Measurements from ENCODE around the gene ZNF483.
"Not testable (repeated sequence)": the region's sequence is repeated elsewhere in the genome, so short reads cannot be mapped to it uniquely, and the experiment has no call there.

ZNF483 gene

GRCh38 chr9:111525056-111525977, at the start of gene ZNF483:
Gene ZNF483, plus strand, starts transcription at chr9:111525179. Its CDS starts 2,217 bp downstream, at chr9:111527396.
- in situ Hi-C loops (cut with HindIII; ENCODE audit: low pct_unique_long_range_greater_than_20kb, low sequenced_read_pairs) = no loop called here
- DNase-seq (ENCODE audit: low read depth in 1 of 2, low spot score in 1 of 2) = peak; percentile 83 to 91
- TF ChIP-seq JUND (IDR thresholded peaks at IDR 0.05; ENCODE audit: low read depth) = no peak

DNA sequence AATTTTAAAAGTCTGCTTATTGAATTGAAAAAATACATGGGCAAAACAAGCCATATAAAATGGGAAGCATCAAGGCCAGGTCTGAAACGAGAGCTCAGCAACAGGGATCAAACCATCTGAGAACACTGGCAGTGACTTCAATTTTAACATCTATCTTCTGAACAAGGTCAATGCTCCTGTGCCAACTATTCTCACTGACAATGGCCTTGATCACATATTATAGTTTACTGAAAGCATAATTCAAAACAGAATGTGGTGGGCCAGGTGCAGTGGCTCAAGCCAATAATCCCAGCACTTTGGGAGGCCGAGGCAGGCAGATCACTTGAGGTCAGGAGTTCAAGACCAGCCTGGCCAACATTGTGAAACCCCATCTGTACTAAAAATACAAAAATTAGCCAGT, 49.8 kb upstream of the ZNF483 start:
- in situ Hi-C loops (cut with HindIII; ENCODE audit: low pct_unique_long_range_greater_than_20kb, low sequenced_read_pairs) = no loop called here
- DNase-seq (ENCODE audit: low read depth in 1 of 2, low spot score in 1 of 2) = no peak
- TF ChIP-seq JUND (IDR thresholded peaks at IDR 0.05; ENCODE audit: low read depth) = no peak

- in situ Hi-C loops (cut with HindIII; ENCODE audit: low pct_unique_long_range_greater_than_20kb, low sequenced_read_pairs) = no loop called here
- TF ChIP-seq JUND (IDR thresholded peaks at IDR 0.05; ENCODE audit: low read depth) = no peak
Measured at GRCh38 chr9:111477677-111478076, 47.3 kb upstream of the ZNF483 start.

GRCh38 chr9:111481885-111482636, 42.9 kb upstream of the ZNF483 start:
- DNase-seq (ENCODE audit: low read depth in 1 of 2, low spot score in 1 of 2) = peak; percentile 43 to 78
- TF ChIP-seq JUND (IDR thresholded peaks at IDR 0.05; ENCODE audit: low read depth) = no peak
- in situ Hi-C loops (cut with HindIII; ENCODE audit: low pct_unique_long_range_greater_than_20kb, low sequenced_read_pairs) = no loop called here

More at GRCh38 chr9:111477677-111478076, 47.3 kb upstream of the ZNF483 start:
- DNase-seq (ENCODE audit: low read depth in 1 of 2, low spot score in 1 of 2) = no peak

GRCh38 chr9:111482694-111483438, 42.1 kb upstream of the ZNF483 start:
- DNase-seq (ENCODE audit: low read depth in 1 of 2, low spot score in 1 of 2) = peak; percentile 72 to 74
- TF ChIP-seq JUND (IDR thresholded peaks at IDR 0.05; ENCODE audit: low read depth) = no peak
- in situ Hi-C loops (cut with HindIII; ENCODE audit: low pct_unique_long_range_greater_than_20kb, low sequenced_read_pairs) = no loop called here

DNA sequence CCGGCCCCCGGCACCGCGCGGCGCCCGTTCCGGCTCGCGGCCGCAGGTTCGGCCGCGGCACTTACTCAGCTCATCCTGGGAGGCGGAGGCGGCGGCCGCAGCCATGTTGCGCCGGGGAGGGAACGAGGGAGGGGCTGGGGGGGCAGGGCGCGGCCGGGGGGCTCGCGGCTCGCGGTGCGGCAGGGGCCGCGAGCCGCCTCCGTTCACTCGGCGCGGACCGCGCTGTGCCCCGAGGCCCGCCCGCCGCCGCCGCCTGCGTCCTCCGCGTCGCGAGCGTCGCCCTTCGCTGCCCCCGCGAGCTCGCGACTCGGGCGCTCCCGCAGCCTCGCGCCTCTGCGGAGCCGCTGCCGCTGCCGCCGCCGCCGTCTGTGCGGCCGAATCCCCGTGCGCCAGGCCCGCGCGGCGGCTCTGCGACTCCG, 41.5 kb upstream of the ZNF483 start:
- in situ Hi-C loops (cut with HindIII; ENCODE audit: low pct_unique_long_range_greater_than_20kb, low sequenced_read_pairs) = no loop called here
- peak in 1 of 2 experiments; percentile 72 for DNase-seq (ENCODE audit: low read depth in 1 of 2, low spot score in 1 of 2)
- no peak for TF ChIP-seq JUND (IDR thresholded peaks at IDR 0.05; ENCODE audit: low read depth)

DNA sequence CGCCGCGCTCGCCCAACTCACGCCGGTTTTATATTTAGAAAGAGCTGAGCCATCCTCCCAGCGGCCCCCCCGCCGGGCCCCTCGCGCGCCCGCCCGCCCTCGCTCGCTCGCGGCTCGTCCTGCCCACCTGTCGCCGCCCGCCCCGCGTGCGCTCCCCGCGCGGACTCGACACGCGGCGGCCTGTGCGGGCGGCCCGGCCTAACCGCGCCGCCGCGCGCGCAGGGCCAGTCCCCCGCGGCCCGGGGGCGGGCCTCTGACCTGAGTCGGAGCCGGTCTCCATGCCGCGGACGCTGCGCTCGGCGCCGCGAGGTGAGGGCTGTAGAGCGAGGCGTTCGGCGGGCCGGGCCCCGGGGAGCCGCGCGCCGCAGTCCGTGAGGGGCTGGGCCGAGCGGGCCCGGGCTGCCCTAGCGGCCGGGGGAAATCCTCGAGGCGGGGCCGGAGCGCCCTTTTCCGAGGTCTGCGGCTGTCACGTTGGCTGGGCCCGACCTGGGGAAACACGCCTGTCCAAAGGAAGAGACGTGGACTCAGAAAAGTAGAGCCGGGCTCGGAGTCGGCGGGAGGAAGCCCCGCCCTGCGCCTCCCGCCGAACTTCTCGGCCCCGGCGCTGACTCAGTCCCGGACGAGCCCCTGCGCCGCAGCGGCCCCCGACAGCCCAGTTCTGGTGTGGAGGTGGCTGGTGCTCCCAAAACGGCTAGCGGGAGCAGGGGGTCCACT, 41.0 kb upstream of the ZNF483 start, which contains the start of gene ECPAS:
Gene ECPAS, minus strand, starts transcription at position 526 of the 714 bp plus-strand sequence. CDS start 11,465 bp downstream, outside the sequence.
- in situ Hi-C loops (cut with HindIII; ENCODE audit: low pct_unique_long_range_greater_than_20kb, low sequenced_read_pairs) = no loop called here
- DNase-seq (ENCODE audit: low read depth in 1 of 2, low spot score in 1 of 2) = peak; percentile 90 to 93
- TF ChIP-seq JUND (IDR thresholded peaks at IDR 0.05; ENCODE audit: low read depth) = no peak

- no peak for TF ChIP-seq JUND (IDR thresholded peaks at IDR 0.05; ENCODE audit: low read depth)
- DNase-seq (ENCODE audit: low read depth in 1 of 2, low spot score in 1 of 2) = no peak
- in situ Hi-C loops (cut with HindIII; ENCODE audit: low pct_unique_long_range_greater_than_20kb, low sequenced_read_pairs) = no loop called here
Measured at GRCh38 chr9:111484572-111484894, 40.4 kb upstream of the ZNF483 start.

GRCh38 chr9:111497196-111497595, 27.8 kb upstream of the ZNF483 start:
- DNase-seq (ENCODE audit: low read depth in 1 of 2, low spot score in 1 of 2); in situ Hi-C loops (cut with HindIII; ENCODE audit: low pct_unique_long_range_greater_than_20kb, low sequenced_read_pairs): not testable (repeated sequence)

DNA sequence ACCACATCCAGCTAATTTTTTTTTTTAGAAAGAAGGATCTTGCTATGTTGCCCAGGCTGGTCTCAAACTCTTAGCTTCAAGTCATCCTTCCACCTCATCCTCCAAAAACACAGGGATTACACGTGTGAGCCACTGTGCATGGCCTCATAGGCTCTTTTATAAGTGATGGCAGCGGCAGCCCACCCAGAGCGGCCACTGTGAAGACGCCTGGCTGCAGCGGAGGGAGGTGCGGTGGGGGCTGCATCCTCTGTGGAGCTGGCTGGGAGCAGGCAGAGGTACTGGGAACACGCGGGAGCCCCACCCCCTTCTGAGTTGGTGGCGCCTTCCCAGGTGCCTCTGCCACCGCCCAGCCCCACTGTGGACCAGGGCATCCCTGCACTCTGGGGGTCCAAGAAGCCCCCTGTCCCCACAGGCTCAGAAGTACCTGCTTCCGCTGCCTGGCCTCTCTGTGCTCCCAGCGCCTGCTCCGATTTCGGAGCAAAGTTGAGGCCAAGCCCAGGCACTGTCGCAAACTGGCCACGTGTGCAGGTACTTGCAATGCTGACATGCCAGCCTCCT, 23.9 kb upstream of the ZNF483 start:
- no peak for TF ChIP-seq JUND (IDR thresholded peaks at IDR 0.05; ENCODE audit: low read depth)
- in situ Hi-C loops (cut with HindIII; ENCODE audit: low pct_unique_long_range_greater_than_20kb, low sequenced_read_pairs) = no loop called here
- DNase-seq (ENCODE audit: low read depth in 1 of 2, low spot score in 1 of 2) = no peak

DNA sequence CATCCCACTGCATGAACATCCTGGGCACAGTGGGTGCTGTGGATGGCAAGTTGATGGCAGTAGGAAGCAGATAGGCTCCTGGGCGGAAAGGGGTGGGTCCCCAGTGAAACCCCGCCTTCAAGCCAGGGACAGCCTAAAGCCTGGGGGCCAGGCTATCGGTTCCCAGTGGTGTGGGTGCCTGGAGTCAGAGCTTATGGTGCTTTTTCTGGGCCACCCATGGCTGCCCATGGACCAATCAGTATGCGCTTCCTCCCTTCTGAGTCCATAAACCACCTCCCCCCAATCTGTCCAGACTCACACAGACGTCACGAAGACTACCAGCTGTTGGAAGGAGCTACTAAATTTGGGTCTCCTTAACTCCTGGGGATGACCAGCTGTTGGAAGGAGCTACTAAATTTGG, 23.3 kb upstream of the ZNF483 start:
- no peak for DNase-seq (ENCODE audit: low read depth in 1 of 2, low spot score in 1 of 2)
- in situ Hi-C loops (cut with HindIII; ENCODE audit: low pct_unique_long_range_greater_than_20kb, low sequenced_read_pairs) = no loop called here
- no peak for TF ChIP-seq JUND (IDR thresholded peaks at IDR 0.05; ENCODE audit: low read depth)

Data from T47D (cell line).